ENCODE measurements around the gene SRMS.

Gene SRMS

GRCh38 chr20:63565021-63565698 is 17.6 kb upstream of the SRMS start:
- Histone ChIP-seq H3K9me3 (replicated peaks; ENCODE audit: insufficient read depth, low read length) (no peaks in the 10 kb centered on the region), H3K79me2 (ENCODE audit: low read length) (no peaks in the 10 kb centered on the region), H3K4me1 (ENCODE audit: low read length) (peaks cover 26% of the 10 kb centered on the region), H3K27ac (ENCODE audit: low read length) (no peak overlapping the region), H4K20me1 (ENCODE audit: insufficient read depth, low read length) (no peaks in the 10 kb centered on the region), H2AFZ (ENCODE audit: low read length) (no peak overlapping the region), H3K4me3 (ENCODE audit: low read length) (no peak overlapping the region), H3K4me2 (ENCODE audit: low read depth, low read length) (no peak overlapping the region), H3K36me3 (replicated peaks; ENCODE audit: insufficient read depth, low read length) (no peaks in the 10 kb centered on the region), H3K9me2 (replicated peaks; ENCODE audit: insufficient read depth, low read length) (no peaks in the 10 kb centered on the region), H3K27me3 (replicated peaks; ENCODE audit: insufficient read depth, low read length) (no peaks in the 10 kb centered on the region), H3K9ac (ENCODE audit: low read length) (no peak overlapping the region), H3F3A (ENCODE audit: insufficient read depth, low read length) (peaks cover 9% of the 10 kb centered on the region)
- TF ChIP-seq EZH2 (optimal IDR thresholded peaks at IDR 0.05; ENCODE audit: low read depth, low read length) (no peak), EZH2phosphoT487 (IDR thresholded peaks at IDR 0.05; ENCODE audit: low read length) (no peak)
- TF ChIP-seq, protein P1, sequence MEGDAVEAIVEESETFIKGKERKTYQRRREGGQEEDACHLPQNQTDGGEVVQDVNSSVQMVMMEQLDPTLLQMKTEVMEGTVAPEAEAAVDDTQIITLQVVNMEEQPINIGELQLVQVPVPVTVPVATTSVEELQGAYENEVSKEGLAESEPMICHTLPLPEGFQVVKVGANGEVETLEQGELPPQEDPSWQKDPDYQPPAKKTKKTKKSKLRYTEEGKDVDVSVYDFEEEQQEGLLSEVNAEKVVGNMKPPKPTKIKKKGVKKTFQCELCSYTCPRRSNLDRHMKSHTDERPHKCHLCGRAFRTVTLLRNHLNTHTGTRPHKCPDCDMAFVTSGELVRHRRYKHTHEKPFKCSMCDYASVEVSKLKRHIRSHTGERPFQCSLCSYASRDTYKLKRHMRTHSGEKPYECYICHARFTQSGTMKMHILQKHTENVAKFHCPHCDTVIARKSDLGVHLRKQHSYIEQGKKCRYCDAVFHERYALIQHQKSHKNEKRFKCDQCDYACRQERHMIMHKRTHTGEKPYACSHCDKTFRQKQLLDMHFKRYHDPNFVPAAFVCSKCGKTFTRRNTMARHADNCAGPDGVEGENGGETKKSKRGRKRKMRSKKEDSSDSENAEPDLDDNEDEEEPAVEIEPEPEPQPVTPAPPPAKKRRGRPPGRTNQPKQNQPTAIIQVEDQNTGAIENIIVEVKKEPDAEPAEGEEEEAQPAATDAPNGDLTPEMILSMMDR (IDR thresholded peaks at IDR 0.05; ENCODE audit: low read length): no peak
- DNase-seq: no peak

DNA sequence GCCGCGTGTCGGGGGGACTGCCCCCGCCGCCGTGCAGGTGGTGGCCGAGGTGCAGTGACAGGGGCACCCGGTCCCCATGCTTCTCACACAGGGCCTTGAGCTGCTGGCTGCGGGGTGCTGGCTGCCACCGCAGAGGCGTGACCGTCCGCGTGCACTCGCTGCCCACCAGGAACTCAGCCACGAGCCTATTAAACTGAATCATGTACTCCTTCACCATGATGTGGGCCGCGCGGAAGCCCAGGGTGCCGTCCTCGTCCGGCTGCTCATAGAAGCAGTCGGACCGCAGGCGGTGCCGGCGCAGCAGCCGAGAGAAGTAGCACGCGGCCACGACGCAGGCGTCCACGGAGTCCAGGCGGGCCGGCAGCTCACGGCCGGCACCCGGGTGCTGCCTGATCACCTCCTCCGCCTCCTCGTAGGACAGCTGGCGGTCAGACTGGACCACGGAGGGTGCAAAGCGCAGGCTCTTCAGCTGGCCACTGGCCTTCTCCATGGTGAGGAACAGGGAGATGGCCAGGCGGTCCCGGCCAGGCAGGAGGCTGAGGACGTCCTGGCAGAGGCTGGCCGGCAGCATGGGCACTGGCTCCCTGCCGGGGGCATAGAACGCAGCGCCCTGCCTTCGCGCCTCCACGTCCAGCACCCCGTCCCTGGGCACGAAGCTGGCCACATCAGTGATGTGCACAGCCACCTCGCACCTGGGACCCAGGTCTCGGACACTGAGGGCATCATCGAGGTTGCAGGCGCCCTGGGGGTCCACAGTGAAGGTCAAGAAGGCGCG is 16.7 kb upstream of the SRMS start:
- H4K20me1 ChIP-seq (ENCODE audit: insufficient read depth, low read length): no peaks in the 10 kb centered on the region
- H3K9ac ChIP-seq (ENCODE audit: low read length): no peak overlapping the region
- TF ChIP-seq, protein P1 (IDR thresholded peaks at IDR 0.05; ENCODE audit: low read length): no peak
- TF ChIP-seq EZH2phosphoT487 (IDR thresholded peaks at IDR 0.05; ENCODE audit: low read length) (no peak), EZH2 (optimal IDR thresholded peaks at IDR 0.05; ENCODE audit: low read depth, low read length) (no peak)
- H3F3A ChIP-seq (ENCODE audit: insufficient read depth, low read length): peaks cover 9% of the 10 kb centered on the region
- DNase-seq: no peak
- no peak overlapping the region for H3K4me3 ChIP-seq (ENCODE audit: low read length)
- no peak overlapping the region for H2AFZ ChIP-seq (ENCODE audit: low read length)
- H3K4me2 ChIP-seq (ENCODE audit: low read depth, low read length): no peak overlapping the region
- H3K9me2 ChIP-seq (replicated peaks; ENCODE audit: insufficient read depth, low read length): no peaks in the 10 kb centered on the region
- H3K9me3 ChIP-seq (replicated peaks; ENCODE audit: insufficient read depth, low read length): no peaks in the 10 kb centered on the region
- H3K27me3 ChIP-seq (replicated peaks; ENCODE audit: insufficient read depth, low read length): no peaks in the 10 kb centered on the region
- no peak overlapping the region for H3K27ac ChIP-seq (ENCODE audit: low read length)
- H3K36me3 ChIP-seq (replicated peaks; ENCODE audit: insufficient read depth, low read length): no peaks in the 10 kb centered on the region
- no peaks in the 10 kb centered on the region for H3K79me2 ChIP-seq (ENCODE audit: low read length)
- peaks cover 21% of the 10 kb centered on the region for H3K4me1 ChIP-seq (ENCODE audit: low read length)

- no peaks in the 10 kb centered on the region for H4K20me1 ChIP-seq (ENCODE audit: insufficient read depth, low read length)
- H3K9me3 ChIP-seq (replicated peaks; ENCODE audit: insufficient read depth, low read length): no peaks in the 10 kb centered on the region
- no peaks in the 10 kb centered on the region for H3K36me3 ChIP-seq (replicated peaks; ENCODE audit: insufficient read depth, low read length)
- no peaks in the 10 kb centered on the region for H3K9me2 ChIP-seq (replicated peaks; ENCODE audit: insufficient read depth, low read length)
- peaks cover 5% of the 10 kb centered on the region for H3F3A ChIP-seq (ENCODE audit: insufficient read depth, low read length)
- TF ChIP-seq, protein P1 (IDR thresholded peaks at IDR 0.05; ENCODE audit: low read length): no peak
- TF ChIP-seq EZH2phosphoT487 (IDR thresholded peaks at IDR 0.05; ENCODE audit: low read length): no peak
- no peak for TF ChIP-seq EZH2 (optimal IDR thresholded peaks at IDR 0.05; ENCODE audit: low read depth, low read length)
- DNase-seq: no peak
- H3K4me2 ChIP-seq (ENCODE audit: low read depth, low read length): no peak overlapping the region
- no peak overlapping the region for H2AFZ ChIP-seq (ENCODE audit: low read length)
- H3K27ac ChIP-seq (ENCODE audit: low read length): no peak overlapping the region
- H3K4me3 ChIP-seq (ENCODE audit: low read length): no peak overlapping the region
- H3K27me3 ChIP-seq (replicated peaks; ENCODE audit: insufficient read depth, low read length): no peaks in the 10 kb centered on the region
- H3K9ac ChIP-seq (ENCODE audit: low read length): no peak overlapping the region
- H3K79me2 ChIP-seq (ENCODE audit: low read length): no peaks in the 10 kb centered on the region
- H3K4me1 ChIP-seq (ENCODE audit: low read length): peaks cover 12% of the 10 kb centered on the region
Observed at GRCh38 chr20:63563225-63563935, 15.8 kb upstream of the SRMS start.

Data from MM.1S (cell line).